ENCODE data around the gene CDH13.

CDH13 gene

DNA sequence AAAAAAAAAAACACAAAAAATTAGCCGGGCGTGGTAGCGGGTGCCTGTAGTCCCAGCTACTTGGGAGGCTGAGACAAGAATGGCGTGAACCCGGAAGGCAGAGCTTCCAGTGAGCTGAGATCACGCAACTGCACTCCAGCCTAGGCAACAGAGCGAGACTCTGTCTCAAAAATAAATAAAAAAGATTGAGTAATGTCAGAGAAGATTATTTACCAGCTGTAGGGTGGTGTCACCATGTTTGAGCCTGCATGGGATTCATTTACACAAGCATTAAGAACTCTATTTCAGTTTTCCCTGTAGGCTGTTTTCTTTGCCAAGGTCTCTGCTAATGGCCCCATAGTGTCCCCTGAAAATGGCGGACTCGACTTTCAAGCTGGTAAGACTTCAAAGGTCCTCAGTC lies 575.0 kb downstream of the CDH13 start:
- DNase-seq = no peak

DNA sequence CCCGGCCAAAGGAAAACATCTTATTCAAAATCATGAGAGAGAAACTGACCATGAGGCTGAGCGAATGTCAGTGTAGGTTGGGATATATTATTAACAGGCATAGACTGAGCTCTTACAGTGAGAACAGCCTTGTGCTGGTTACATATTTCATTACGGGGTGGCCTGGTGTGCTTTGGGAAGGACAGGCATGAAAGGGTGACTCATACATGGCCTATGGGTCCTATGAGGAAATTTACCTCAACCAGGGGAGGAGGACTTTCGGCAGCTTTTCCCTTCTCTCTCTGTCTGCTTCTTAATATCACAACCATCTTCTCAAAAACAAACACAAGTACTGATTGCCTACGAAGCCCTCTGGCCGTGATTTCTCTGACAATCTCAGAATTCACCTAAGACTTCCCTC lies 579.1 kb downstream of the CDH13 start:
- no peak for DNase-seq

DNA sequence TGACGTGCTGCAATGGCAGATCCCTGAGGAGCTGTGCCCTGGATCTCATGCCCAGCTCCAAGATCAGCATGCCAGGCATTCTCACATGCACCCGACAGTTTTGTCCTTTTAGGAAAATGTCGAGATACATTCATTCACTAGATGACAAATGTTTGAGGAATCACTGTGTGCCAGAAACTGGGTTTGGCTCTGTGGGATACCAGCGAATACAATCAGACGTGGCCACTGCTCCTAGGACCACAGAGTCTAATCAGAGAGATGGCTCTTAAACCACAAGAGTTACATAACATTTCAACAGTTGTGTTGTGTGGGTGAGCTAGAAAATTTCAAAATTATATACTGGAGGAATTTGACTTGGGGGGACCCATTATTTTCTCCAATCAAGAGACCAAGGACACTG lies 579.7 kb downstream of the CDH13 start:
- no peak for DNase-seq

DNA sequence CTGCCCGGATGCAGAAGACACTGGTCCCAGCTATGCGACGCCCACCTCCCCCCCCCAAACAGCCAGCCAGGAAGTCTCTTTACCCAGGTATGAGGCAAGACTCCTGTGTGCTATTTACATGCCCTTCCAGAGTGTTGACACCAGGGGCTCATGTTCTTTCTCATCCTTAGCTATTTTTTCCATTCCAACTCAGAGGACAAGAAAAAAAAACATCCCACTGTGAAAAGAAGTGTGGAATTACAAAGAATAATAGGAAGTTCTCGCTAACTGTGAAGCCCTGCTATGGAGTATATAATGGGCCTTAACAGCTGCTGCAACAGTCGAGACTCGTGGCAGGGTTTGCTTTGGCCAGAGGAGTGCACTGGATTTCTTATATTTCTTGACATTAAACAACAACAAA lies 584.9 kb downstream of the CDH13 start:
- no peak for DNase-seq

DNA sequence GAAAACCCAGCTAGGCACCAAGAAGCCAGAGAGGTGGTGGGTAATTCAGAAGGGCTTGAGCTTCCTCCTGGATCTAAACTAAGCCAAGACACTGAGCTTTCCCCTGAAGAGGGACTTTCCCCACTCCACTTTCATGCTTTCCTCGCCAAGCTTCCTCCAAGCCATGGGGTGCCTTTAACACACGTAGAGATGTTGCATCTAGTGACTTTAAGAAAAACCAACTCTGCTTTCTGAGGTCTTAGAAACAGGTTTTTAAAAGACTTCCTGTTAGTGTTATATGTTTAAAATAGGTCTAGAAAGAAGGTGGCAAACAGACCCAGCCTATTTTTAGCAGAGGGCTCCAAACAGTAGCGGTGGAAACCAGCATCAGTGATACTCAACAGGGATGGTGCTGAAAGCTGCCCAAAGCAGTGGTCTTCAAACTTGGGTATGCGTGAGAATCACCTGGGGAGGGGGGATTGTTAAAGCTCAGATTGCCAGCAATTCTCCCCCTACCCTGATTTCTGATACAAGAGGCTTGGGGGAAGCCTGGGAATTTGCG lies 585.6 kb downstream of the CDH13 start:
- DNase-seq = no peak

DNA sequence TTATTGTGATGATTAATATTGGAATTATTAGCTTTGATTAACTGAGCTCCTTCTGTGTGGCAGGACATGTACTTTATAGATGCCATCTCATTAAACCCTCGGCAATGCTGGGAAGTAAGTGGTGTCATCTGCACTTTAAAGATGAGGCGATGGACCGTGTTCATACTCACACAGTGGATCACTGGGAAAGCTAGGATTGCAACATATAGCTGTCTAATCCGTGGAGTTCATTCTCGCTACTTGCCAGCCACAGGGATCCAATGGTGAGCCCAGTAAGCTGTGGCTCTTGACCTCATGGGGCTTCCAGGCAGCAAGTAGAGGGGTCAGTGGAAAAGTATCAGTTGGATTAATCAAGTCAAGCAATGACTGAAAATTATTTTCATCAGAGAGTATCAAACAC lies 587.9 kb downstream of the CDH13 start:
- DNase-seq = no peak

DNA sequence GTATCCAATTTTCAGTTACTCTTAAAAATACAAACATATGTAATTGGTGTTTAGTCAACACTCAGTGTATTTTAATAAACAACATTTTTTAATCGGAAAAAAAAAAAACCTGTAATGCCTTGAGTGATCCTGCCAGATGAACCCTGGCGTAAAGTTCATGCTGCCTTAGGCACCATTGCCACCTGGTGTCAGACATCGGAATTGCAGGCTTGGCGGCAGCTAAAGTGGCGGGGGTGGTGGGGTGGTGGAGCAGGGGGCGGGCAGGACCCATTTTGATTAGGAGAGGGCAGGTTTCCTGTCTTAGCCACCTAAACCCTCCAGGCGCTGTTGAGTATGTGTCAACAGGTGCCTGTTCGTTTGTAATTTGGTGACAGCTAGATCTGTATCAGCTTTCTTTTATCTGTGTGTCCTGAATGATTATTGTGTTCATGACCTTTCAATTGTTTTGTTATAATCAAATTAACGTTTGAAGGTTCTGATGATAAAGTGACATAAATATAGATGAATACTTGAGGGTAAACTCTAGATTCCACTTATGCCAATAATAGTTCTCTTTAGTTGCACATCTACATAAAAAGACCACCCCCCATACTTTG lies 588.7 kb downstream of the CDH13 start:
- peak; percentile 41 for DNase-seq

DNA sequence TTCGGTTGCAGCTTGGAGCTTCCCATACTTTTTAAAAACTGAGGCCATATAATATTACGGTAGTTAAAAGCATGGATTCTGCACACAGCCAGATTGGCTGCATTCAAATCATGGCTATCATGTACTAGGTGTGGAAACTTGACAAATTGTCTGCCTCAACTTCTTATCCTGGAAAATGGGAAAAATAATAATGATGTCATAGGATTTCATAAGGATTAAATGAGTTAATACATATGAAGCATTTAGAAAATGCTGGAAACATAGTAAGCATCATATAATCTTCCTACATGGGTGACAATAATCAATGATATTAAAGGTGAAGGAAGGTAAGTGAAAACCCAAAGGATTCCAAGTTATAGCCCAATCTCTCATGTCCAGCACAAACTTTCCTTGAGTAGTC lies 592.5 kb downstream of the CDH13 start:
- no peak for DNase-seq

DNA sequence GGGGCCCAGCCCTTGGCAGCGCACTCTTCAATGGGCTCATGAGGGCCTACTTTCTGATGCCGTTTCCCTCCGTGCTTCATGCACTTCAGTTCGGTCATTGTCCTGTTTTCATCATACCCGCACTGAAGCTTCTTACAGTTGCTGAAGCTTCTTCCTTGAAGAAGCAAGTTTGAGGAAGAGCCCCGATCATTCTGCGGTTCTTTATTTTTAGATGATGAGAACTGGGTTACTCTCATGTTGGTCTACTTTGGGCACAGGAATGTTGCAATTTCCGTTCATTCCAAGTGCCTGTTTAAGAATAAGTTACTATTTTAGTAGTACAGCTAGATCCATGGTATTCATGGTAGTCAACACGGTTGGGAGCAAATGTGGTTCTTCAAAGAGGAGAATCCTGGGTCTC lies 593.3 kb downstream of the CDH13 start:
- DNase-seq = no peak

DNA sequence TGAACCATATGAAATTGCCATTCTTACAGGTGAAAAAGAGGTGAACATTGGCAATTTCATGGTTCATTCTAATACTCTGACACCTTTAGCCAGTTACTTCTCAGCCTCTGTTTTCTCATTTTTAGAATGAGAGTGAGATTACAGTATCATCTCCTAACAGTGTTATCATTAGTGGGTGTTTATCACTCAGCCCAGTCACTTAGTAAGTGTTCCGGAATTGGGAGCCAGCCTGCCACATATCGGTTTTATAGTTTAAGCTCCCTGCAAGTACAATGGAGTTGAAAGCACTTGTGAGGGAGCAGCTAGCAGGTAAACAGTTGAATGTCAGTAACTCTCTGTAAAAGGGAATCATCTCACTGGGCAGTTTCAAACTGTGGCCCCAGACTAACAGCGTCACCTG lies 597.9 kb downstream of the CDH13 start:
- DNase-seq = no peak

DNA sequence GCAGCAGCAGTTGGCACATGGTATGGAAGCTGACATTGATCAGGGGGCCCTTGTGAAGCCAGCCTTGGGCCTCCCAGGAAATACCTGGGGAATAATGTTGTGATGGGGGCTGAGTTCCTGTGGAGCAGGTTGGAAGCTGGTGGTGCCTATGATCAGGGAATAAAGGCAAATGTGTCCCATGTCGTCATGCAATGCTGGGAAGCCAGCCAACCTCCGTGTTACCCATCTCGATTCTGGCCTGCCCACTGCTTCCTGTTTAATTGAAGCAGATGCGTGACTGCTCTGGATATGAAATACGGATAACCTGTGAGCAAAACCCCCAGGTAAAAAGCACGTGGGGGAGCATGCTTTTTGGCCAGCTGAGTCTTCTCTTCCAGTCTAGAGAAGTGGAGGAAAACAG lies 600.6 kb downstream of the CDH13 start:
- DNase-seq = no peak

DNA sequence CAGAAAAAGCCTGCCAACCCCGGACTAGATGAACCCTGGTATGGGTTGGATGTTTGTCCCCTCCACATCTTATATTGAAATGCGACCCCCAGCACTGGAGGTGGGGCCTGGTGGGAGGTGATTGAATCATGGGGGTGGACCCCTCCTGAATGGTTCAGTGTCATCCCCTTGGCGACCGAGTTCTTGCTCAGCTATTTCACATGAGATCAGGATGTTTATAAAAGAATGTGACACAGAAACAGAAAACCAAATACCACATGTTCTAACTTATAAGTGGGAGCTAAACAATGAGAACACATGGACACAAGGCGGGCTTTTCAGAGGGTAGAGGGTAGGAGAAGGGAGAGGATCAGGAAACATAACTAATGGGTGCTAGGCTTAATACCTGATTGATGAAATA lies 605.0 kb downstream of the CDH13 start:
- DNase-seq = no peak

DNA sequence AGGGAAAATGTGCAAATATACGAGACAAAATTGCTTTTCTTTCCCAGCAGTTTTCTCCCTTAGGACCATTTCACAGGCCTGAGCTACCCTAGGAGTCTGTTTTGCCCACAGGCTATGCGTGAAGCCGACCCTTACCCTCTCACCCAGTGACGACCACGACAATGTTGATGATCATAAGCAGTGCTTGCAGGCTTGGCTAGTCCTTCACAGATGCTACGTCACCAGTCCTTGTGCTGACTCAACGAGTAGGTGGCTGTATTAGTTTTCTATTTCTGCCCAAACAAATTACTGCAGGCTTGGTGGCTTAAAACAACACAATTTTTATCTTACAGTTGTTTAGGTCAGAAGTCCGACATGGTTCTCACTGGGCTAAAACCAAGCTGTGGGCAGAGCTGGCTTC lies 606.4 kb downstream of the CDH13 start:
- DNase-seq = no peak

DNA sequence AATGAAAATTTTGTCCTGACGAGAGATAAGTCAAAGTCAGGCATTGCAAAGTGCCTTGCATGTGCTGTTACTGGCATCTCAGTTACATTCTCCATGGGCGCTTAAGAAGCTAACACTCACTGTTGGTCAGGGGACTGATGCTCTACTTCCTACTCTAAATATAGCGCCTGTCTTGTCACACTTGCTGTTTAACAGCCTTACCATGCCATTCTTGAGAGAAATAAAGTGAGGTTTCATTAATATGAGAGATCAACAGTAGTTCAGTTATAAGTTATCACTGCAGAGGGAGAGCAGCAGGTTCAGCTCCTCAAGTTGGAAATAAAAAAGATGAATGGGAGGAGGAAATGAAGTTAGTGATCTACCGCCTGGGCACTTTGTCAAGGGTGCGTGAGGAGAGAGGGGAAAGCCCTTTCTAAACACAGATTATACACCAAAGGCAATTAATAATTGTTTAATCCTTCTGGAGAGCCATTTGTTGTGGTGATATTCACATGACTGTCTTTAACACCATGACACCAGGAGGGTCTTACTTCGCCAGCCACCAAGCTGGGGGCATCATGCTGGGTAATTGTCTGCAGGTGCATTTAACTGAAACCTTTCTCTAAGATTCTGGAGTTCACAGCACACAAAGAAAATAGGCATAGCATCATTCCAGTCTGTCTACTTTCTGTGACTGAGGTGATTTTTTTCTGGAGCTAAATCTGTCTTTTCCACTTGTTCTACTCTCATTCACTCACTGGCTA lies 612.4 kb downstream of the CDH13 start:
- no peak for DNase-seq

DNA sequence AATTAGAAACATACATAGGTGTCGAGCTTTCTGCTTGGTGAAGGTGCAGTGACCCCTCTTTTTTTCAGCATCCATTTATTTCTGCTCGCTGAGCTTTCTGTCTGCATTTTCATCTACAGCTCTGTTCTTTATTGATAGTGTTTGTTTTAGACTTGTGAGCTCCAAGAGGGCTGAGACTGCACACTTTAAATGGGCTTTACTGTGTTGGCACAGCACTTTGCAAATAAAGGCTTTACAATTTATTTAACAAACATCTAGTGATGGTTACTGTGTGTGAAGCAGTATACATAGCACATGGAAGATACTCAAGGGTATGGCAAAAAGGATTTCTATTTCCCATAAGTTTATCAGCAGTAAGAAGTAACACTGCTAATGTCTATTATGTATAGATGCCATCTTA lies 617.3 kb downstream of the CDH13 start:
- no peak for DNase-seq

DNA sequence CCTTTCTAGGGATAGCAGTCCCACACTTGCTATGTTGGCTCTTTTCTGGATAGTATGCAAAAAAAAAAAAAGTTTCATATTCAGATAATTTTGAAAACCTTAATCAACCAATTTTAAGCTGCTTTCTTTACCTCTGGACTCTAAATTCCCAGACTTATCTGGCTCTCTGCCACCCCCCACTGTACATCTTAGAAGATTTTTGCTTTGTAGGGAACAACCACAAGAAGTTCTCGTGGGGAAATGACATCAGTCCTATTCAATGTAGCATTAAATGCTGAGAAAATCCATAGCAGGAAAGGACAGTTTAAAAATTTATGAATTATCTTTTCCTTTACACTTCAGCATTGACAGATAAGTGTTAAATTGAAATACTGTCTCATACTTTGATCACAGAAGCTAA lies 618.3 kb downstream of the CDH13 start:
- no peak for DNase-seq

DNA sequence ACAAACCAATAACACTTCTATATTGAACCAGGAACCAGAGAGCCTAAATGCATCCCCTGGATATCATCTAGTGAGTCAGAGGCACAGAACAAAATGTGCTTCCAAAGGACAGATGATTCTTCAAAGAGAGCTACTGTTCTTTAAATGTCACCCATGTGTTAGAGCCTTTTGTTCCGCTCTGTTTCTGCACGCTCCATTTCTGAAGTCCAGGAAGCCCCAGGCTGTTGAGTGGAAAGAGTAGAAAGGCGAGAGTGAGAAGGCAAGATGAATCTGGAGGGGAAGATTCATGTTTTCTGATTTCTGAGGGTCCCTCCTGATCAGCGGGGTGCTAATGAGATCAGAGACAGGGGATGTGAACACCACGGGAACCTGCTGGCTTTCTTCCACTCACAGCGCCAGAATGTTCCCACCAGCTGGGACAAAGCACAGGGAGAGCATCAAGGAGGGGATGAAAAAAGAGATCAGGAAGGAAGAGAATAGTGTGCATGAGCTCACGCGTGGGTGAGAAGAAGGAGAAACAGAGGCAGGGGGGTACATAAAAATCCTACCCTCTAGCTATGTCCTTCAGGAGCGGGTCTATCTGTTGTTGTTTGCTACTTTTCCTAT lies 621.1 kb downstream of the CDH13 start:
- DNase-seq = no peak

DNA sequence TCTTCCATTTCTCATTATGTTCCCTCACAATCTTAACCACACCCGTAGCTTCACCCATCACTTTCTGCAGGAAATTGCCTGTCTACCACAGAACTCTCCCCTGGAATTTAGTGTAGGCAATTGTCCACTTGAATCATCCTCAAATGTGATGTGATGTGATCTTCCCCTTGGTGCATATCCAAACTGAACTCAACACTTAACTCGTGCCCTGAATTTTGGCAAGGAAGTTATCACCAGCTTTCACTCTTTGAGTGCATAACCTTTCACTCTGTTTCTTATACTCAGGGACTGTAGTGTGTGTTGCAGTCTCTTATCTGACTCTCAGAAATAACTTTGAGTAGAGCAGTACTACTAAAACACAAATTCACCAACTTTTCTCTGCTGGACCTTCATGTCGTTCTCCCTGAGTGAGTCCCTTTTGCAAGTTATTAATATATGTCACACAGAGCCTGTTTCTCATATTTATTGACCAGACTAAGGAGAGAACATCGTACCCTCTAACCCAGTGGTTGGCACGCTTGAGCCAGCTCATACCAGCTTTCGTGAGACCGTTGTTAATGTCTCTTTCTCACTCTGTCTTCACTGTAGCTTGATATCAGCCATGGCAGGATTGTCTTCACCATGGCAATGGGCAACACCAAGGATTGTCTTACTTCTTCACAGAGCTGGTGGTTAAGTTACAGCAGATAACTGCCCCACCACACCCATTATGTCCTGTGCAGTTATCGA lies 622.1 kb downstream of the CDH13 start:
- DNase-seq = no peak

DNA sequence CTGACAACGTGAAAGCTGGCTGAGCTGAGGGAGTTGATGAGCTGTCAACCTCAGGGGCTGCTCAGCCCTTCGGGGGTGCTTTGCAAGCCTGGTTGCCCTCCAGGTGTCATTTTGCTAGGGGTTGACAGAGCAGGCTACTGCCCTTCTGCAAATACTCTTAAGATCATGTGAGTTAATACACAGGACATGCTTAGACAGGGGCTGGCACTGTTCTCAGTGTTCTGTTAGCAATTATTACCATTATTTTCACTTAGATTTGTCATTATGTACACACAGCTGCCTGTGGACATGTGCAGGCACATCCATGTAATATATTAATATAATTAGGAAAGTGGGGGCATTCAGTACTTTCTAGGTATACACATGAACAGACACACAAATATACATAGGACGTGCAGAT lies 626.8 kb downstream of the CDH13 start:
- DNase-seq = no peak

DNA sequence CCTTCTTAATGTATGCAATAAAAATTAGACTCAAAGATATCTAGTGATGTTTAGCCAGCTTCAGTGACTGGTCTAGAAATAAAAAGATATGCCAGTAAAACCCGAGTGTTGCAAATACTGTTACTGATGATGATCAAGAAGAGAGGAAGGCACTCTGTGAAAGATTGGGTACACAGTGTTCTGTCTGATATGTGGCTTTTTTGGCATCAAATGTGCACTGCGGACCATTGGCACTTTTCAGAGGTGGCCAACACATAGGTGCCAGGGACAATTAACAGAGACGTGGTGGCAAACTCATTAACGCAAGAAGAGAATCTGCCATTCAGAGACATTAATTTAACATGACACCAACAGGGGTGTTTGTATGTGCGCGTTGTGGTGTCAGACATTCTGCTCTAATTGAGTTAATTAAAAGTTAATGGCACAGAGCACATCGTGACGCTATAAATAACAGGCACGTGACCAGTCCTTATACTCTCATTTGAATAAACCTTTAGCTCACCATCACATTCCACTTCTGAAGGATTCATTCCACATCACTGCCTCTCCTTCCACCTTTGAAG lies 631.7 kb downstream of the CDH13 start:
- no peak for DNase-seq

DNA sequence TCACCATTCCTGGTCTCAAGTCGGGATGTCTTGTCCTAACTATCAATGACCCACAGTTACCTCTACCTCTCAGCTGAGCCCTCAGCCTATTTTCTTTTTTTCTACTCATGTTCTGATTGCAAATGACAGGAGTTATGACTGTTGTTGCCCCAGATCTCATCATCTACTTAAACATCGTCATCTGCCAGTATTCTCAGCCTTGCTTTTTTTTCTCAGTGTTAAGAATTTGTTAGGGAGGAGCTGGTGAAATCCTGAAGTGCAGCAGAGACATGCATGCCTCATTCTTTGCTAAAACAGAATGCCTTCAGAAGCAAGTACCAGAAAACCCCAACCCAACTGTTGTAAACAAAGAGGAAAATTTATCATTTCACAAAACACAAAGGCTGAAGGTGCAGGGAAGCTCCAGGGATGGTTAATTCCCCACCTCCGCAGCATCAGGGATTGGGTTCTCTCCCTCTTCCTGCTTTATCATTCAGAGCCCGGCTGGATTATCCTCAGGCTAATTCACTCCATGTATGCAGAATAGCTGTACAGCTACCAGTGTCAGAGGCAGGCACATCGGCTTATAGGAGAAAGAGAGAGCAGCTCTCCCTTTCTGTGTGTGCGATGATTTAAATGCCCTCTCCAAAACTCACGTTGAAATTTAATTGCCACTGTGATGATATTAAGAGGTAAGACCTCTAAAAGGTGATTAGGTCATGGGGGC lies 640.2 kb downstream of the CDH13 start:
- DNase-seq = no peak

DNA sequence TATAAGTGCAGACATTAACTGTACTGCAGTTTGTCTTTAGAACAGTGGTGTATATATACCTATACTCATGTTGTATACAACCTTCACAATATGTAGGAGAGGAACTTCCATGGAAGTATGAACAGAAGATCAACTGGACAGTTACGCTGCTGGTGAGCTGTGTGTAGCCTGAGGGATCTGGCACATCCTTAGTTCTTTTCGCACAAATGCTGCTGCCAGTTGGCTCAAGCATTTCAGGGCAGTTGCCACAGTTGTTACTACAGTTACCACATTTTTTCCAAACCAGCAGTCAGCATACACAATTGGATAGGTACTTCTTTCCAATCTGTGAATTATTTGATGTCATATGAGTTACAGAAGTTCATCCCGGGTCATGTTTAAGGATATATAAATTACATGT lies 641.4 kb downstream of the CDH13 start:
- DNase-seq = no peak

DNA sequence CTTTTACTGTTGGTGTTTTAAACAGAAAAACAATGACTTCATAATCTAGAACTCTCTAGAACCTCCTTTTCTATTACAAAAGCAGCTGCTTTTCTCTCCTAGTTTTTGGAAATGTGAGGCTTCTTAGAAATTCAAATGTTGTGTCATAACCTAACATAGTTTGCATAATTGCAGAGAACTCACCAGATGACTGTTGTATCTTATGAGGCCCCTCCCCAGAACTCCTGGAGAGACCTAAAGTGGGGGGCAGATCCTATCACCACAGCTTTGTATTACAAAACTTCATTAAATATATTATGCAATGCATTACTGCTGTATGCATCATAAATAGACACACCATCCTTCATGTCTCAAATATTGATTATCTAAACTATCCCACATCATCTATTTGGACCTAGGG lies 642.3 kb downstream of the CDH13 start:
- DNase-seq = no peak
